WERI-Rb-1 (cell line): Measurements from ENCODE around the gene ERVW-1.
"Not testable (repeated sequence)": the region's sequence is repeated elsewhere in the genome, so short reads cannot be mapped to it uniquely, and the experiment has no call there.

Experiments
- DNase-seq: peaks from one replicate; pipeline ENCODE4 v3.0.0-alpha.2; 2020
- H3K27ac ChIP-seq: fragments of 250-450 bp; sonication (Bioruptor Pico); 2 replicates; pipeline ENCODE4 v1.5.1; 2020; ENCODE audit warnings: mild to moderate bottlenecking, moderate library complexity
- H3K27me3 ChIP-seq: fragments of 250-450 bp; sonication (Bioruptor Pico); 2 replicates; pipeline ENCODE4 v1.5.1; 2021; ENCODE audit warnings: mild to moderate bottlenecking, low read depth, moderate library complexity; ENCODE audit not compliant: insufficient read depth, severe bottlenecking
- H3K36me3 ChIP-seq: fragments of 250-450 bp; sonication (Bioruptor Pico); 2 replicates; pipeline ENCODE4 v1.5.1; 2020; ENCODE audit warnings: mild to moderate bottlenecking, moderate library complexity
- H3K4me3 ChIP-seq: 2 replicates; pipeline ENCODE4 v1.5.1; 2011; ENCODE audit warnings: low read depth, mild to moderate bottlenecking, control low read depth, low read length
- H3K9me3 ChIP-seq: fragments of 250-450 bp; sonication (Bioruptor Pico); 2 replicates; pipeline ENCODE4 v1.5.1; 2021; ENCODE audit warnings: mild to moderate bottlenecking, moderate library complexity; ENCODE audit not compliant: severe bottlenecking
- CTCF ChIP-seq: IDR thresholded peaks from 2 replicates; pipeline ENCODE4 v1.5.1; 2011; ENCODE audit warnings: low read depth, mild to moderate bottlenecking, control low read depth, inconsistent platforms, low read length

Gene ERVW-1

DNA sequence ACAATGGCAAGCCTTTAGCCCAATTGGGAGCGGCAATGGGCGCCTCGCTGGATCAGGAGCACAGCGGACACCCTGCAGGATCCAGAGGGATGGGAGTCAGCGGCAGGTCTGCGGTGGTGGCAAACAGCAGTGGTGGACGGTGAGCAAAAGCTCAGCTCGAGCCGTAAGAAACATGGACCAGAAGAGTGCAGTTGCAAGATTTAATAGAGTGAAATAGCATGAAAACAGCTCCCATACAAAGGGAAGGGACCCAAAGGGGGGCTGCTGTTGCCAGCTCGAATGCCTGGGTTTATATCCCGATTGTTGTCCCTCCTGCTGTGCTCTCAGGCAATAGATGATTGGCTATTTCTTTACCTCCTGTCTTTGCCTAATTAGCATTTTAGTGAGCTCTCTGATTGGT, at the start of gene ERVW-1:
Gene ERVW-1, minus strand, starts transcription at position 266 of the 400 bp plus-strand sequence. CDS start 7,565 bp downstream, outside the sequence.
- DNase-seq, H3K4me3 ChIP-seq, H3K36me3 ChIP-seq, H3K27me3 ChIP-seq, H3K9me3 ChIP-seq: not testable (repeated sequence)
- peak within 1 kb of the TSS; percentile 26 for H3K27ac ChIP-seq

DNA sequence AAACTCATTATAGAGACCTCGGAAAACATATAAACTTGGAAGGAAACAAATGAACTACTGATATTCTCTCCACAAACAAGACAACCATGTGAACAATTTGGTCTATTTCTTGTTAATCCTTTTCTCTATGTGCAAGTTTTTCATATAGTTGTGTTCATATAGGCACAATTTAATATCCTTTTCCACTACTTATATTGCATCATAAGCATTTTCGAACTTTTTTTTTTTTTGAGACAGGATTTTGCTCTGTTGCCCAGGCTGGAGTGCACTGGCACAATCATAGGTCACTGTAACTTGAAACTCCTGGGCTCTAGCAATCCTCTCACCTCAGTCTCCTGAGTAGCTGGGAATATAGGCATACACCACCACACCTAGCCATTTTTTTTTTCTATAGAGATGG, 45.4 kb upstream of the ERVW-1 start:
- H3K27me3 ChIP-seq = no peaks in the 10 kb centered on the region
- H3K36me3 ChIP-seq = peaks cover 2% of the 10 kb centered on the region
- no peak for TF ChIP-seq CTCF
- DNase-seq = no peak
- no peaks in the 10 kb centered on the region for H3K9me3 ChIP-seq
- H3K27ac ChIP-seq = no peak overlapping the region
- no peak overlapping the region for H3K4me3 ChIP-seq

DNA sequence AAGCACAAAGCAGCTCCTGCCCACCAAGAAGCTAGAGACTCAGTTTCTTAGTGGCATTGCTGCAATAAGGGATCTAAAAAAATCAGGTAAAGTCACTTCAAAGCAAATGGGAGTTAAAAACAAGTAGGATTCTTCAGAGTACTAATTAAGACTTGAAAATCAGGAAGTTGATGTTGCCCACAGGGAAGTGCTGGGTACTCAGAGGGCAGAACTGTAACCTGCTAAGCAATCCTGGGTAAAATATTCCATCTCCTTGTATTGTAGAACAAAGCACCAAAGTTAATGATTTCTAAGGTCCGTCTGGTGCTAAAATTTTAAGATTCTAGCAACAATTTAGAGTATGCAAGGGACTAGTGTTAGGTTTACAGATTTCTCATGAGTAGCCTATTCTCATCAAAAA, 42.3 kb upstream of the ERVW-1 start:
- Histone ChIP-seq H3K27ac (no peak overlapping the region), H3K36me3 (peaks cover 15% of the 10 kb centered on the region), H3K9me3 (no peaks in the 10 kb centered on the region), H3K27me3 (no peaks in the 10 kb centered on the region), H3K4me3 (no peak overlapping the region)
- DNase-seq = no peak
- TF ChIP-seq CTCF = no peak

DNA sequence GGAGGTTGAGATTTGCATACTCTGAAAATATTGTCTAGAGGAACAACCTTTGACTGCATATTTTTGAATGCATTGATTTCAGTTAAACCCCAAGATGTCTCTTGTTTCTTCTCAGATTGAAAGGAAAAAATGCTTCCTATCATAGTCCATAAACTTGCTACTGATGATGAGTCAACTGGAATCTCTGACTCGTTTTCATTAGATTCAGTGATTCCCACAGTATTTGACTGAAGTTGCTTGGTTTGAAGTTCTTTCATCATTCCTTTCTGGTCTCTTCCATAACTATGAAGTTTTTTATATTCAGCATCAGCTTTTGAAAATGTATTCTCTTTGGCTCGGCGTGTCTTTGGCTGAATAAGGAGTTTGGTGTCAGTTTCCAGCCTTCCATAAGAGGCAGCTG, 39.9 kb upstream of the ERVW-1 start:
- H3K36me3 ChIP-seq = peaks cover 25% of the 10 kb centered on the region
- no peaks in the 10 kb centered on the region for H3K27me3 ChIP-seq
- no peak for TF ChIP-seq CTCF
- no peak overlapping the region for H3K27ac ChIP-seq
- no peak for DNase-seq
- no peaks in the 10 kb centered on the region for H3K9me3 ChIP-seq
- no peak overlapping the region for H3K4me3 ChIP-seq

GRCh38 chr7:92513167-92513902, 35.6 kb upstream of the ERVW-1 start:
- no peak overlapping the region for H3K27ac ChIP-seq
- DNase-seq = no peak
- no peaks in the 10 kb centered on the region for H3K27me3 ChIP-seq
- no peak overlapping the region for H3K4me3 ChIP-seq
- no peak for TF ChIP-seq CTCF
- H3K36me3 ChIP-seq = peaks cover 30% of the 10 kb centered on the region
- H3K9me3 ChIP-seq = no peaks in the 10 kb centered on the region

DNA sequence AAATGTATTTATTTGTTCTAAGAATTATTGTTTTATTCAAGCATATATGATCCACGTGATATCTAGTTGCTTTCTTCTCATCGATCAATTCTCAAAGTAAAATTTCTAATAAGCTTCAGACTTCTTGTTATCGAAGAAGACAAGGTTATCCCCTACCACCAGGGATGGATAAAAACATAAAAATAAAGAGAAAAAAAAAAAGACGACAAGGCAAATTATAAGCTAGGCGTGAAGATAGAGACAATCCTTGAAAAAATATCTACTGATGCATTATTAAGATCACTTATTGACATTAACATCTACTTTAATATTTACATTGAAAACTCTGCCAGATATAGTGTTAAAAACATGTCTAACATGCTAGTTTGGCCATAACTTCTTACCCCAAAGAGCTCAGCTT, 31.2 kb upstream of the ERVW-1 start:
- H3K36me3 ChIP-seq = peaks cover 29% of the 10 kb centered on the region
- DNase-seq = no peak
- no peak overlapping the region for H3K27ac ChIP-seq
- no peak for TF ChIP-seq CTCF
- no peaks in the 10 kb centered on the region for H3K9me3 ChIP-seq
- no peaks in the 10 kb centered on the region for H3K27me3 ChIP-seq
- no peak overlapping the region for H3K4me3 ChIP-seq
